ENCODE measurements around the gene SCNN1G. TPM values are rescaled to one million over a fixed set of nuclear protein-coding genes. Genes with fewer than 3 reads are reported as not detected.

SCNN1G gene
- total RNA-seq, 1 donor from 2014 or later = 0.26 TPM

DNA sequence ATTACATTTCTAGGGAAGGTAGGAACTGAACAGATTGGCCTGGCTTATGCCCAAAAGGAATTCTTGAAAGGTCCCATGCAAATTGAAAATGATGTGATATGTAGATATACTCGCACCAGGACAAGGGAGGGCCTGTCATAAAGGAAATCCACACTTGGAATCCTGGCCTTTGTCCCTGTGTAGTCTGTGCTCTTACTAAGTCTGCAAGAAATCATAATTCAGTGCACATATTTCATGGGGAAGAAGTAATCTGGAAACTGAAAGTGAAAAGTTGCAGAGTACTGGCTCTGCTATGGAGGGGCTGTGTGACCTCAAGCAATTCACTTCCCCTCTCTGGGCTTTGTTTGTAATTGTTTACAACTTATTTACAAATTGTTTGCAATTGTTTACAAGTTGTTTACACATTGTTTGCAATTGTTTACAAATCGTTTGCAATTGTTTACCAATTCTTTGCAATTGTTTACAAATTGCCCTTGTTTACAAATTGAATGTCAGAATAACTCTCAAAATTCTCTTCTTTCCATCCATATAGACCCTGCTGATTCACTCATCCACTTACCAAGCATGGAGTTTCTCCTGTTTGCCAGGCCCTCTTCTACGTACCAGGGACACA is 12.9 kb downstream of the SCNN1G start:
- DNase-seq (ENCODE audit: low read depth in 2 of 2) = no peak

DNA sequence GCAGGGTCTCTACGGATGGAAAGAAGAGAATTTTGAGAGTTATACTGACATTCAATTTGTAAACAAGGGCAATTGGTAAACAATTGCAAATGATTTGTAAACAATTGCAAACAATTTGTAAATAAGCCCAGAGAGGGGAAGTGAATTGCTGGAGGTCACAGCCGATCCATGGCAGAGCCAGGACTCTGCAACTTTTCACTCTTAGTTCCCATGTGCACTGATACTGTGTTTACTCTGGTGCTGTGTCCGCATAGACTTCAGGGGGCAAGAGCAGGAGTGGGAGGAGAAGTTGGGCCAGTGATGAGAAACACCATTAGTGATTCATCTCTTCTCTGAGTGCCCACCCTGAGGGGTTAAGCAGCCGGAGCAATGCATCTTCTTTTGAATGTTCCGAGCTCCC is 14.0 kb downstream of the SCNN1G start:
- DNase-seq (ENCODE audit: low read depth in 2 of 2) = no peak

DNA sequence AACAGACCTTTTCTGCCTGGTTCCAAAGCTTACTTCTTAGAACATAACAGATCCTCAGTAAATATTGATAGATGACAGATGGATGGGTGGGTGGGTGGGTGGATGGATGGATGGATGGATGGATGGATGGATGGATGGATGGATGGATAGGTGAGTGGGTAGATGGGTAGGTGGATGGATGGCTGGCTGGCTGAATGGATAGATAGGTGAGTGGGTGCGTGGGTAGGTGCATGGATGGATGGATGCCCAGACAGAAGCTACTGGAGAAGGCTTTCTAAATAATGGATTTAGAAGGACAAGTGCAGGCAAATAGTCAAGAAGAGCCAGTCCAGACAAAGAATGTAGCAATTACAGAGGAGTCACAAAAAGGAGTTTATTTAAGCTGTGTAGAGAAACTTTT is 19.6 kb downstream of the SCNN1G start:
- no peak for DNase-seq (ENCODE audit: low read depth in 2 of 2)

DNA sequence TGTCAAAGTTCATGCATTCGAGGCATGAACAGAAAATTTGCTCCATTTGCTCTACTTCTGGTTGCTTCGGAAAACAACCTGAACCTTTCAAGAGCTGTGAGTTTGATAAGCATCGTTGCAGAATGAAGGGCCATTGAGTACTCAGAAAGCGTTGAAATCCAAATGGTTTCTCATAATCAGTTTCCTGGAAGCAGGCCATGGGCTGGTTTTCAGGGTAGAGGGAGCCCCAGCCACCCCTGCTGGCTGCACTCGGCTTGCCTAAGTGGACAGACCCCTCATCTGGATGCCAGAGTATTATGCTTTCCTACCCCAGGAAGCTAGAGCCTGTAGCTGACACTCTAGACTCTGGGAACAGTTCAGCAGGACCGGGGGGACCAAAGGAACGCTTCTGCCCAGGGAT is 24.4 kb downstream of the SCNN1G start:
- DNase-seq (ENCODE audit: low read depth in 2 of 2) = no peak

DNA sequence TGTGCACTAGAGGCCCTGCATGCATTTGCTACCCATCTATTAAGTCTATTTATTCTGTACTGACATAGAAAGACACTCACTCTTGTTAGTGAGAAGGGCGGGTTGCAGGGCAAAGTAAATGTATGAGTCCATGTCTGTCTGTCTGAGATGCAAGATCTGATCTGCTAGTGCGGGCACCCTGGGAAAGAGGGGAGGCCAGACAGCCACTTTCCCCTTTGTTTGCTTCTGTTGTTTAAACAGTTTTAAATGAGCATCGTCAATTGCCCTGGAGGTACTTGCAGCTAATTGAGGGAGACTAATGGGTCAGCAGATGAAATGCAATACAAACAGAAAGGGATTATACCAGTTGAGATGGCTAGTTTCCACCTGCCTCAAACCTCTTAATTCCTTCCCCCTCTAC is 24.9 kb downstream of the SCNN1G start:
- DNase-seq (ENCODE audit: low read depth in 2 of 2) = no peak

DNA sequence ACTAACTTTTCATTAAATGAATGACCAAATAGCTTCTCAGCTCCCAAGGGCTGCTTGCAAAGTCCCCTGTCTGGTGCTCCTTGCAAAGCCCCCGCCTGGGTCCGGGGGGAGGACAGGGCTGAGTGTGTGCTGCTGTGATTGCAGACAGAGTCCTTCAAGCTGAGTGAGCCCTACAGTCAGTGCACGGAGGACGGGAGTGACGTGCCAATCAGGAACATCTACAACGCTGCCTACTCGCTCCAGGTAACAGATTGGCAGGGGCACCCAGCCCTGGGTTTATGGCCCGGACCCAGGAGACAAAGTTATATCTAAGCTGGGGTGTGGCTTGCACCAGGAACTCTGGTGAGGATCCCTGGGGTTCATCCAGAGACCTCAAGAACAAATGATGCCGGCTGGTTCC is 27.1 kb downstream of the SCNN1G start:
- DNase-seq (ENCODE audit: low read depth in 2 of 2) = no peak

DNA sequence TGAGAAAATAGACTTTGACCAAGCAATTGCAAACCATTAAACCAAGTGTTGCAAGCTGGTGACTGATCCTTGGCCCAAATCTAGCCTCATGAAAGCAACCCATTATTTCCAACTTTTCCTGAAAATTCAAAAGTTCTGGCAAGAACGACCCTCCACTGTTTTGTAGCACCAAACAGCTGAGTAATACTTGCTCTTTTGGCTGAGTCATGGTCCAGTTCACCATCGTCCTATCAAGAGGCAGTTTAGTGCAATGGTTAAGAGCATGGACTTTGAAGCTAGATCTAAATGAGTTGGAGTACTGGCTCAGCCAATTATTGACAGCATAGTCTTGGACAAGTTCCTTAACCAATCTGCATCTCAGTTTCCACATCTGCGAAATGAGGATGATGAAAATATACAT is 31.3 kb downstream of the SCNN1G start:
- DNase-seq (ENCODE audit: low read depth in 2 of 2) = no peak

DNA sequence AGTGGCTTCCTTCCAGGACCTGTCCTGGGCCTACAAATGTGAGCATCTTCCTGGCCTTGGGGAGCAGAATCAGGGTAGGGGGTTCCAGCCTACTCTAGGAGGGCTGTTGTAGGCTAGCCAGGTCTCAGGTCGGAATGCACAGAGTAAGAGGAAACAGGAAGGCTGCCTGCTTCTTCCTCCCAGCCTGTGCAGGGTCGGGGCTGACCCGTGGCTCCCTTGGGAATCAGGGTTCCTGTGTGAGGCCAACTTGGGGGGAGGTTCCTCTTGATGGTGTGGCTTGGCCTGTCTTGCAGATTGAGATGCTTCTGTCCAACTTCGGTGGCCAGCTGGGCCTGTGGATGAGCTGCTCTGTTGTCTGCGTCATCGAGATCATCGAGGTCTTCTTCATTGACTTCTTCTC is 32.3 kb downstream of the SCNN1G start:
- no peak for DNase-seq (ENCODE audit: low read depth in 2 of 2)

DNA sequence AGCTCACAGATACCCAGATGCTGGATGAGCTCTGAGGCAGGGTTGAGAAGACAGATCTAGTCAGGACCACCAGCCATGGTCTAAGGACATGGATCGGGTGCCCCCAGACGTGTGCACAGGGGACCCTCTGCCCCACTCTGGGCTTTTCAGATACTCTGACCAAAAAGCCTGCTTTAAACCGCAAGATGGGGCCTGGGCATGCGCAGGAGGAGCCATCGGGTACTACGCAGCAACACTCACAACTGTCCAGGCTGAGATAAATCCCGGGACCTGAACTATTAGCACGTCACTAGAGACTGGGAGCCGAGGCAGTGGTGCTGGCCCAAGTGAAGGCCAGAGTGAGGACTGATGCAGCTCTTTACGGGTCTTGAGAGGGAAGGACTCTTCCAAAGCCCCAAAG is 32.9 kb downstream of the SCNN1G start:
- DNase-seq (ENCODE audit: low read depth in 2 of 2) = no peak

DNA sequence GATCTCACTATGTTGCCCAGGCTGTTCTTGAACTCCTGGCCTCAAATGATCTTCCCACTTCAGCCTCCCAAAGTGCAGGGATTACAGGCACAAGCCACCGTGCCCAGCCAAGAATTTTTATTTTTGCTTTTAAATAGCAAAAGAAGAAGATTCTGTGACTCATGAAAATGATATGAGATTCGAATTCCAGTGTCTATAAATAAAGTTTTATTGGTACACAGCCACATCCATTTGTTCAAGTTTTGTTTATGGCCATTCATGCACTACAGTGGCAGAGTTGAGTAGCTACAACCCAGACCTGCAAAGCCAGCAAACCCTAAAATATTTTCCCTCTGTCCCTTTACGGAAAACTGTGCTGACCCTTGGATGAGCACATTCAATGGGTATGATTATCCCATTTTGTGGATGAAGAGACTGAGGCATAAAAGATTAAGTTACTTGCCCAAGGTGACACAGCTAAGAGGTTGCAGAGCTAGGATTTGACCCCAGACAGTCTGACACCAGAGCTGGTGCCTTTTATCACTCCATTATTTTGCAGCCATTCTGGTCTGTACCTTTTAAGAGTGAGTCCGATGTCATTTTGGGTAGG is 34.2 kb downstream of the SCNN1G start:
- DNase-seq (ENCODE audit: low read depth in 2 of 2) = no peak

DNA sequence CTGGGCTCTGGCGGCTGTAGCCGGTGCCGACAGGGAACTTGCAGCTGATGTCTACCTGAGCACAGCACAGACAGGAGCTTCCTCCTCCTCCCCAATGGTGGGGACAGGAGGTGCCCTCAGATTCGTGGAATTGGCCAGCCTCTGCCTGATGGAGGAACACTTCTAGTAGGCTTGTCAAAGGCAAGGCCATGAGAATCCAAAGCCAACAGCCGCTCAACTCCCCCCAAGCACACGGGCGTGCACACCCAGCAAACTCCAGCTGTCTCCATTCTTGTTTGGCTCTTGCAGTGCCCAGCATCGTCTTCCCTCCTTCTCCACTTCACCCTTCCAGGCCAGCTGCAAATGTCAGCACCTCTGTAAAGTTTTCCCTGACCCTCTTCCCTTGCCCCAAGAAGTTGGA is 35.1 kb downstream of the SCNN1G start:
- no peak for DNase-seq (ENCODE audit: low read depth in 2 of 2)

DNA sequence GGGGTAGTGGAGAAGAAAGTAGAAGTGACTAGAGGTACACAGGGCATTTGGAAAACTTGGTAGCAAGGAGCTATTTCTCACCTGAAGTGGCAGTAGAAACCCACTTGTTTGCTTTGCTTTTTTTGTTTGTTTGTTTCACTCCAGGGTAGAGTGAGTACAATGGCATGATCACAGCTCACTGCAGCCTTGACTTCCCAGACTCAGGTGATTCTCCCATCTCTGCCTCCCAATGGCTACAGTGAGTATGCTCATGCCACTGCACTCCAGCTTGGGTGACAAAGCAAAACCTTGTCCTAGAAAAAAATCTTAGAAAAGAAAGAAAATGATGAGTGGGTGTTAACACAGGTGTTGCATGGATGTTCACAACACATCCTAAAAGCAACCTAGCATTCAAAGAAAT is 40.4 kb downstream of the SCNN1G start:
- DNase-seq (ENCODE audit: low read depth in 2 of 2) = no peak

DNA sequence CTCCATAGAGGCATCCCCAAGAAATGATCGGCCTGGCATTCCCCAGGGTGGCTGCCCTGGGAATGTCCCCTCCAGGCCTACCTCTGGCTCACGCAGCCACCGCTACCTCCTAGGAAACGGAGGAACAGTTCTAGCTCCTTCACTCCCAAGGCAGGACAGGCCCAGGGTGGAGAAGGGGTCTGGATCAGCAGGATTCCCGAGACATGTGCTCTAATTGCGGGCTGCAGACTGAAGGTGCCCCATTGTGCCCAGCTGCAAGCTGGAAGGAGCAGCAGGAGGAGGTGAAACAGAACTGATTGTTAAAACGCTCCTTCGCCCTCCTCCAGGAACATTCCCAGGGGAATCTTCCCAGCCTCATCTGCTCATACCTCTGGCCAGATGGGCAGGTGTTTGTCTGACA is 40.8 kb downstream of the SCNN1G start:
- no peak for DNase-seq (ENCODE audit: low read depth in 2 of 2)

DNA sequence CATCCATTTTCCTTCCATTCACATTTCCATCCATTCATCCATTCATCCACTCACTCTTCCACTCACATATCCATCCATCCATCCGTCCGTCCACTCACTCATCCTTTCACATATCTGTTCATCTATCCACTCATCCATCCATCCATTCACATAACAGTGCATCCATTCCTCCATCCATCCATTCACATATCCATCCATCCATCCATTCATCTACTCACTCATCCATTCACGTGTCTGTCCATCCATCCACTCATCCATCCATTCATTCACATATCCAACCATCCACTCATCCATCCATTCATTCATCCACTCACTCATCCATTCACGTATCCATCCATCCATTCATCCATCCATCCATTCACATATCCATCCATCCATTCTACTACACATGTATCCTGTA is 42.6 kb downstream of the SCNN1G start:
- no peak for DNase-seq (ENCODE audit: low read depth in 2 of 2)

DNA sequence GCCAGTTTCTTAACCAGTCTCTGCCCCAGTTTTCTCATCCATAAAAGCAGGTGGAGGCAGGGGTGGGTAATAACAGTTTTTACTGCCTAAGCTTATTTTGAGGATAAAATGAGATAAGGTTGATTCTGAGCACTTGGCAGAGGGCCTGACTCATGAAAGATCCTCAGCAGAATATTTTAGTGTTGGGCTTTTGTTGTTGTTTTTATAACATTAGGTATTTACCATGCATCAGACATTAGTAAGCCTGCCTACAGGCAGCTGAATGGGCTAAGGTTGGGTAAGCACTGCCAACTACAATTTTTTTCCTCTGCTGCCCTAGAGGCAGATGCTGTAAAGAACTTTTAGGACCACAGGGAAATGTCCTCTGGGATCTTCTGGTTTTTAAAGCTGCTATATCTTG is 43.1 kb downstream of the SCNN1G start:
- no peak for DNase-seq (ENCODE audit: low read depth in 2 of 2)

DNA sequence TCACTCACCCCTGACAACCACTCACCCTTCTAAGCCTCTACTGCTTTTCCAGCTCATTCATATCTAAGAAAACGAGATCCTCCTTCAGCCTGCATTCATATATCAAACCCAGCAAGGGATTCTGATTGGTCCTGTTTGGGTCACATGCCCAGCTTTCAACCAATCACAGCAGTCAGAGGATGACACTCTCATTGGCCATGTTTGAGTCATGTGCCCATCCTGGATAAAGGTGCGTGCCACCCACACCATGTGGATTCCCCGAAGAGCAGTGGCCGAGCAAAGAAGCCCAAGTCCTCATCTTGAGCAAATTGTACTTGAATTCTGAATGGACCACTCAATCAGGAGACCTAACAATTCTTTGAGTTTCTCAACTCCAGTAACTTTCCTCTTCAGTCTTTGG is 45.0 kb downstream of the SCNN1G start:
- no peak for DNase-seq (ENCODE audit: low read depth in 2 of 2)

DNA sequence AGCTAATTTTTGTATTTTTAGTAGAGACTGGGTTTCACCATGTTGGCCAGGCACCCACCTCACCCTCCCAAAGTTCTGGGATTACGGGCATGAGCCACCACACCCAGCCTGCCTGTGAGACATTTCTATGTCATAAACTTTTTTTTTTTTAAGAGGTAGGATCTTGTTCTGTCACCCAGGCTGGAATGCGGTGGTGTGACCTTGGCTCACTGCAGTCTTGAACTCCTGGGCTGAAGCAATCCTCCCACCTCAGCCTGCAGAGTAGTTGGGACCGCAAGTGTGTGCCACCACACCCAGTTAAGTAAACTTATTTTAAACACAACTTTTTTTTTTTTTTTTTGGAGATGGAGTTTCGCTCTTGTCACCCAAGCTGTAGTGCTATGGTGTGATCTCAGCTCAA is 47.2 kb downstream of the SCNN1G start:
- DNase-seq (ENCODE audit: low read depth in 2 of 2) = no peak

DNA sequence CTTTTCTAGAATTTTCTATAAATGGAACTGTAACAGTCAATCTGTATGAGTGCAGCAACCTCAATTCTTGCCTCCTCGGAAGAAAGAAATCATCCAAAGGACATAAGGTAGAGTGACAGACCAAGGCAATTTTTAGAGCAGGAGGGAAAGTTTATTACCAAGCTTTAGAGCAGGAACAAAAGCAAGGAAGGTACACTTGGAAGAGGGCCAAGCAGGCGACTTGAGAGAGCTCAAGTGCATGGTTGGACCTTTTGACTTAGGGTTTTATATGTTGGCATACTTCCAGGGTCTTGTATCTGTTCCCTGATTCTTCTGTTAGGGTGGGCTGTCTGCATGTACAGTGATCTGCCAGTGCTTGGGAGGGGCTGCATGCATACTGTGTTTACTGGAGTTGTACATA is 50.3 kb downstream of the SCNN1G start:
- DNase-seq (ENCODE audit: low read depth in 2 of 2) = no peak

DNA sequence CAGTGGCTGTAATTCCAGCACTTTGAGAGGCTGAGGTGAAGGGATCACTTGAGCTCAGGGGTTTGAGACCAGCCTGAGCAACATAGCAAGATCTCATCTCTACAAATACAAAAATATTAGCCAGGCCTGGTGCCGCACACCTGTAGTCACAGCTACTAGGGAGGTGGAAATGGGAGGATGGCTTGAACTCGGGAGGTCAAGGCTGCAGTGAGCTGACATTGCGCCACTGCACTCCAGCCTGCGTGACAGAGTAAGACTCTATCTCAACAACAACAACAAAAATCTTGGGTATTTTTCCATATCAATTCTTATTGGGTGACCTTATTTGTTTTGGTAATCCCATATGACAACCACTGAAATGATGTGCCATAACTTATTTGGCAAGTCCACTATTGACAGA is 52.6 kb downstream of the SCNN1G start:
- no peak for DNase-seq (ENCODE audit: low read depth in 2 of 2)

DNA sequence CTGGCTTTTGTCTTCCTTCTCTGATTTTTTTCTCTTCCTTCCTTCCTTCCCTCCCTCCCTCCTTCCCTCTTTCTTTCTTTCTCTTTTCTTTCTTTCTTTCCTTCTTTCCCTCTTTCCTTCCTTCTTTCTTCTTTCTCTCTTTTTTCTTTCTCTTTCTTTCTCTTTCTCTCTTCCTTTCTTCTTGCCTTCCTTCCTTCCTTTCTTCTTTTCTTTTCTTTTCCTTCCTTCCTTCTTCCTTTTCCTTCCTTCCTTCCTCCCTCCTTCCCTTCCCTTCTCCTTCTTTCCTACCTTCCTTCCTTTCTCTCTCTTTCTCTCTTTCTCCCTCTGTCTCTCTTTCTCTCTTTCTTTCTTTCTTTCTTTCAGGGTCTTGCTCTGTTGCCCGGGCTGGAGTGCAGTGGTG is 54.4 kb downstream of the SCNN1G start:
- DNase-seq (ENCODE audit: low read depth in 2 of 2) = no peak

DNA sequence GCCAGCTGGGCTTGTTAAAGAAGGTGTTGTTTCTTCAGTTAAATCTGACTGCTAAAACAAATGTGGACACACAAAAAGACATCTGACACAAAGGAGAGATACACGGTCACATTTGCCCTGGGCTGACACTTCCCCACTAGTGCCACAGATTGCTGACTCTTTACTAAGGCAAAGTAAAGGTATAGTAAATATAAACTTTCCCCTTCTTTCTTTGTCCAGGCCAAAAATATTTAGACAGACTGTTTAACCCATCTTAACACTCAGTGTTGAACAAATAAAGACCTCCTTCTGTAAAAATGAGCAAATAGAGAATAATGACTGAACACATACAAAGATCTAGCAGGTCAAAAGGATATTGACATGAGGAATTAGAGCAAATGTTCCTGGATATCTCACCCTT is 58.4 kb downstream of the SCNN1G start:
- no peak for DNase-seq (ENCODE audit: low read depth in 2 of 2)

DNA sequence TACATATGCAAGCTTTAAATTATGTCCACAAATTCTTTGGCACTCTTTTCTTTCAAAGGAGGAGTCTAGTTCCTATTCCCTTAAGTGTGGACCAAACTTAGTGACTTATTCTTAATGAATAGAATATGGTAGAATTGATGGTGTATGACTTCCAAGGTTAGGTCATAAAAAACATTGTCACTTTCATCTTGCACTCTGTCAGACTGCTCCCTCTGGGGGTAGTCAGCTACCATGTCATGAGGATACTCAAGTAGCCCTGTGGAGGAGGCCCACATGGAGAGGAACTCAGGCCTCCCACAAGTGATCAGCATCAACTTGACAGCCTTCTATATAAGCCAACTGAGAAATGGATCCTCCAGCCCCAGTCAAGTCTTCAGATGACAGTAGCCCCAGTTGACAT is 61.6 kb downstream of the SCNN1G start:
- no peak for DNase-seq (ENCODE audit: low read depth in 2 of 2)

DNA sequence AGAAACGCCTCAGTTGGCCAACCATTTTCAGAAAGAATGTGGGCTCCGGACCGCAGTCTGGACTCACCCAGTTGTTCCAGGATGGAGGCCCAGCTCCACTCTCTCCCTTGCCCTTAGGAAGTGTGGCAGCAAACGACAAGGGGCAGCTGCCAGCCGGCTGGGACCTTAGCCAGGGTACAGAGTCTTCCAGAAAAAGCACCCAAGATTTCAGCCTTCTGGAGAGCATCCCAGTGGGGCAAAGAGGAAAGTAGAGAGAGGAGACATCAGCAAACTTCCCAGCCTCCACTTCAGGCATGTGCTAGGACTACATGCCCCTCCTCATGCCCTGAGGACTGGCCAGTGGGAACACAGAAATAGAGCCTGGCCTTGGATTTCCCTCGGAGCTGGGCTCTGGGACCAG is 62.7 kb downstream of the SCNN1G start:
- DNase-seq (ENCODE audit: low read depth in 2 of 2) = no peak
